Astrocyte (in vitro differentiated cells and primary cell): ENCODE results near the gene CARD11.

Experiments used
- EZH2 ChIP-seq: IDR thresholded peaks from 2 replicates; pipeline ENCODE4 v1.6.1; 2012; ENCODE audit warnings: mild to moderate bottlenecking, low read length, inconsistent platforms; ENCODE audit not compliant: insufficient read depth
- TF ChIP-seq, protein P1 (sequence below): IDR thresholded peaks from 2 replicates; pipeline ENCODE4 v1.5.1; 2011; ENCODE audit warnings: low read depth, mild to moderate bottlenecking, inconsistent platforms, low read length, moderate library complexity; ENCODE audit not compliant: insufficient read depth

- TF ChIP-seq, protein P1, sequence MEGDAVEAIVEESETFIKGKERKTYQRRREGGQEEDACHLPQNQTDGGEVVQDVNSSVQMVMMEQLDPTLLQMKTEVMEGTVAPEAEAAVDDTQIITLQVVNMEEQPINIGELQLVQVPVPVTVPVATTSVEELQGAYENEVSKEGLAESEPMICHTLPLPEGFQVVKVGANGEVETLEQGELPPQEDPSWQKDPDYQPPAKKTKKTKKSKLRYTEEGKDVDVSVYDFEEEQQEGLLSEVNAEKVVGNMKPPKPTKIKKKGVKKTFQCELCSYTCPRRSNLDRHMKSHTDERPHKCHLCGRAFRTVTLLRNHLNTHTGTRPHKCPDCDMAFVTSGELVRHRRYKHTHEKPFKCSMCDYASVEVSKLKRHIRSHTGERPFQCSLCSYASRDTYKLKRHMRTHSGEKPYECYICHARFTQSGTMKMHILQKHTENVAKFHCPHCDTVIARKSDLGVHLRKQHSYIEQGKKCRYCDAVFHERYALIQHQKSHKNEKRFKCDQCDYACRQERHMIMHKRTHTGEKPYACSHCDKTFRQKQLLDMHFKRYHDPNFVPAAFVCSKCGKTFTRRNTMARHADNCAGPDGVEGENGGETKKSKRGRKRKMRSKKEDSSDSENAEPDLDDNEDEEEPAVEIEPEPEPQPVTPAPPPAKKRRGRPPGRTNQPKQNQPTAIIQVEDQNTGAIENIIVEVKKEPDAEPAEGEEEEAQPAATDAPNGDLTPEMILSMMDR: no peak
- TF ChIP-seq EZH2: no peak
These were observed 30.8 kb upstream of the CARD11 start for GRCh38 chr7:3074459-3074821.
